Keratinocyte (primary cell): ENCODE measurements around the gene SEC14L1.

Experiments used
- CTCF ChIP-seq, 3 experiments: IDR thresholded peaks in 1 of 3; conservative IDR thresholded peaks in 1 of 3; optimal IDR thresholded peaks in 1 of 3; 2 replicates in 2 of 3; 3 replicates in 1 of 3; pipeline versions ENCODE3 to v1.5.1; 2011; ENCODE audit warnings: low read length in 3 of 3, mild to moderate bottlenecking in 3 of 3, moderate library complexity in 2 of 3, control low read depth in 1 of 3, inconsistent platforms in 1 of 3; ENCODE audit not compliant: insufficient read depth in 2 of 3; ENCODE audit errors: extremely low read depth in 1 of 3
- EZH2 ChIP-seq: IDR thresholded peaks from one replicate; pipeline ENCODE4 v1.6.1; 2012; ENCODE audit warnings: inconsistent platforms, mild to moderate bottlenecking, low read length, moderate library complexity

DNA sequence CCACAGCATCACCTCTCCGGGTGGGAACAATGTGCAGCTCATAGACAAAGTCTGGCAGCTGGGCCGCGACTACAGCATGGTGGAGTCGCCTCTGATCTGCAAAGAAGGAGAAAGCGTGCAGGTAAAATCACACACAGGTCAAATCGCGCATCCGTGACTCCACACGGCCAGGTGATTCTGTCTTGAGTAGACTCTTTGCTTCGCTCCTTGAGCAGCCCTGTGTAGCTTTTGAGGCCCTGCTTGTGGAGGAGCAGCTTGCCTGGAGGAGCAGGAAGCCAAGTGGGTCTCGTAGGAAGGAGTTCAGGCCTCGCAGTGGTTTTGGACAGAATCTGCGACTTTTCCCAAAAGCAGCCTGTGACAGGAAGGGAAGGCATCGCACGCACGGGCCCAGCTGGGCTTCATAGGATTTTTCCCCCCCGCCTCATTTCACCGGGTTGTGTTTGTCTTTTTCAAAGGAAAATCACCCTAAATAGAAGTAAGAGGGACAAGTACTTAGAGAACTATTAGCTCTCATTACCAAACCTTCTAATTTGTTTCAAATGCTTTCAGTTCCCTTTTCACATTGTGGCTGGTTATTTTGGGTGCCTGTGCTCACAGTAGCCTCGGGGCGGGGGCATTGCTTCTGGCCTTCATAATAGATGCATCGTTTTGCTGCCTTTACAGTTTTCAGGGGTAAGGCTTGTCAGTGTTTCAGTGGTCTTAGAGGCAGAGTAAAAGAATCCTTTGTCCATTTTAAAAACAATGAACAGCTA lies 71.5 kb downstream of the SEC14L1 start:
- TF ChIP-seq EZH2: no peak
- TF ChIP-seq CTCF (optimal IDR thresholded peaks at IDR 0.05 in 1 of 3, IDR thresholded peaks at IDR 0.05 in 1 of 3, conservative IDR thresholded peaks at IDR 0.05 in 1 of 3; ENCODE audit: extremely low read depth in 1 of 3, insufficient read depth in 2 of 3, low read length in 3 of 3): no peak
